Choroid plexus epithelial cell (primary cell): Measurements from ENCODE around the gene OPN3.

Source experiments
- DNase-seq: peaks from one replicate; pipeline ENCODE4 v3.0.0-alpha.2; 2010; ENCODE audit warnings: low read depth
- H3K4me3 ChIP-seq: 2 replicates; pipeline ENCODE4 v1.5.1; 2011; ENCODE audit warnings: low read depth, mild to moderate bottlenecking, control low read depth, low read length, moderate library complexity
- TF ChIP-seq, protein P1 (sequence below): conservative IDR thresholded peaks from 2 replicates; pipeline ENCODE4 v1.5.1; 2011; ENCODE audit warnings: low read depth, mild to moderate bottlenecking, control low read depth, inconsistent platforms, low read length, moderate library complexity

The OPN3 gene

GRCh38 chr1:241555526-241555925 lies 84.6 kb downstream of the OPN3 start:
- TF ChIP-seq, protein P1, sequence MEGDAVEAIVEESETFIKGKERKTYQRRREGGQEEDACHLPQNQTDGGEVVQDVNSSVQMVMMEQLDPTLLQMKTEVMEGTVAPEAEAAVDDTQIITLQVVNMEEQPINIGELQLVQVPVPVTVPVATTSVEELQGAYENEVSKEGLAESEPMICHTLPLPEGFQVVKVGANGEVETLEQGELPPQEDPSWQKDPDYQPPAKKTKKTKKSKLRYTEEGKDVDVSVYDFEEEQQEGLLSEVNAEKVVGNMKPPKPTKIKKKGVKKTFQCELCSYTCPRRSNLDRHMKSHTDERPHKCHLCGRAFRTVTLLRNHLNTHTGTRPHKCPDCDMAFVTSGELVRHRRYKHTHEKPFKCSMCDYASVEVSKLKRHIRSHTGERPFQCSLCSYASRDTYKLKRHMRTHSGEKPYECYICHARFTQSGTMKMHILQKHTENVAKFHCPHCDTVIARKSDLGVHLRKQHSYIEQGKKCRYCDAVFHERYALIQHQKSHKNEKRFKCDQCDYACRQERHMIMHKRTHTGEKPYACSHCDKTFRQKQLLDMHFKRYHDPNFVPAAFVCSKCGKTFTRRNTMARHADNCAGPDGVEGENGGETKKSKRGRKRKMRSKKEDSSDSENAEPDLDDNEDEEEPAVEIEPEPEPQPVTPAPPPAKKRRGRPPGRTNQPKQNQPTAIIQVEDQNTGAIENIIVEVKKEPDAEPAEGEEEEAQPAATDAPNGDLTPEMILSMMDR = no peak

DNA sequence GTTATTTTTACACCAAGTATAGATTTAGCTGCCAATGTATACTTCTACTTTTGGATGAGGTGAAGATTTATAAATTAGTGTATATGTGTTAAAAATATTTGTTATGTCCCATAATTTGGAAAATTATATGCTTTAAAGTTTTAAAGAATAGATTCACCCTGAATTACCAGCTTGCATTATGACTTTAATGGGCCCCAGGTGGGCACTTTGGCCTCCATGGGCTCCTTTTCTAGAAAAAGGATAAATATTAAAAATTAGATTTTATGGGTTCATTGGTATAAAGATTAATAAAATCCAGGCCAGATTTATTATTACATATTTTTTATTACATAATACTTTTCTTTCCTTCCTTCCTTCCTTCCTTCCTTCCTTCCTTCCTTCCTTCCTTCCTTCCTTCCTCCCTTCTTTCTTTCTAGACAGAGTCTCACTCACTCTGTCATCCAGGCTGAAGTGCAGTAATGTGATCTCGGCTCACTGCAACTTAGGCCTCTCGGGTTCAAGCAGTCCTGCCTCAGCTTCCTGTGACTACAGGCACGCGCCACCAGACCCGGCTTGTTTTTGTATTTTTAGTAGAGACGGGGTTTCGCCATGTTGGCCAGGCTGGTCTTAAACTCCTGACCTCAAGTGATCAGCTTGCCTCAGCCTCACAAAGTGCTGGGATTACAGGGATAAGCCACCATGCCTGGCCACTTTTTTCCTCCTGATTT lies 86.1 kb downstream of the OPN3 start:
- no peak for DNase-seq
- no peak overlapping the region for H3K4me3 ChIP-seq
- TF ChIP-seq, protein P1 = no peak

More at GRCh38 chr1:241555526-241555925, 84.6 kb downstream of the OPN3 start:
- DNase-seq = no peak
- H3K4me3 ChIP-seq = no peak overlapping the region

GRCh38 chr1:241551759-241552638 lies 88.2 kb downstream of the OPN3 start:
- TF ChIP-seq, protein P1 = no peak
- H3K4me3 ChIP-seq = no peak overlapping the region
- no peak for DNase-seq

DNA sequence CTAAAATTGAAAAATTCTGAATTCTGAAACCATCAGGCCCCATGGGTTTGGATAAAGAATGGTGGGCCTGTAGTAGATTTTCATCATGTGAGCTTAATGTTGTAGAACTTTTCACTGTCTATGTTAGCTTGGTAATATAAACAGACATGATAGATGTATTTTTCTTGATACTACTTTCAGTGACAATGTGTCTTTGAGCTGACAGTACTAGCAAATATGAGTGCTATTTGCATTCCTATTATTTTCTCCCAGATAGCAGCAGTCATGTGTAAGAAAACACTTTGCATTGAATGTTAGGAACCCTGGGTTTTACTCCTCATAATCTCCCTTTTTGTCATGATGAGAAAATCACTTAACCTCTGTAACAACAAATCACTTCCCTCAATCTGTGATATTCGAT lies 89.9 kb downstream of the OPN3 start:
- TF ChIP-seq, protein P1 = no peak
- DNase-seq = no peak

DNA sequence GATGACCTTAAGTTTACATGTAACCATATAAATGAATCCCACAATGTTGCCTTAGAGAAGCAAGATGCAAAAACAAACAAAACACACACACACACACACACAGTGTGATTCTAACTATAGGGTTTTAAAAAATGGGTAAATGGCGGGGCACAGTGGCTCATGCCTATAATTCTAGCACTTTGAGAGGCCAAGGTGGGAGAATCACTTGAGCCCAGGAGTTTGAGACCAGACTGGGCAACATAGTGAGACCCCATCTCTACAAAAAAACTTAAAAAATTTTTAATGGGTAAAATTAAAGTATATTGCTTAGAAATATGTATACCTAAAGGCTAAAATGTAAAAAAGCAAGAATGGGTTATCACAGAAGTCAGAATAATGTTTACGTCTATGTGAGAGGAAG lies 92.2 kb downstream of the OPN3 start:
- no peak for DNase-seq
- TF ChIP-seq, protein P1 = no peak
- no peak overlapping the region for H3K4me3 ChIP-seq

More for the DNA sequence above, 89.9 kb downstream of the OPN3 start:
- no peak overlapping the region for H3K4me3 ChIP-seq
